ENCODE results near the gene CXCL13. TPM values are rescaled to one million over a fixed set of nuclear protein-coding genes. Genes with fewer than 3 reads are reported as not detected.
"Not testable (repeated sequence)": the region's sequence is repeated elsewhere in the genome, so short reads cannot be mapped to it uniquely, and the experiment has no call there.

Gene CXCL13
- total RNA-seq, 1 donor from 2014 or later, result not detected

DNA sequence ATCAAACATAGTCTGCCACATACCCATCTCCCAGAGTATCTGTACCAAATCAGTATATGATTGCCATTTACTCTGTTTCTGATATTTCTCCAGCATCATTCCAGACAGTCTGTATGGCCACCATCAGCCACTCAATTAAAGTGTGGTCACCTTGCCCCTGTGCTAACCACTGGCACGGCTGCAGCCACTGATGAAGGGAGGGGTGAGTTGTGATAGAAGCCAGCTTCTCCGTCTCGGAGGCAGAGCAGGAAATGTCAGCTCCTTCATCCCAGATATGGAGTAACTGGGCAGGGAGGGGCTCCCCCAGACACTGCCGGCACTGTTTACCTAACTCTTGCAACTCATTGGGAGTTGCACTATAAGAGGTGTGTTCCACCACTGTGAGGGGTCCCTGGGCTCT lies 30.3 kb downstream of the CXCL13 start:
- Mint-ChIP-seq H3K9me3 (ENCODE audit: unreplicated experiment) (no peaks in the 10 kb centered on the region), H3K4me1 (ENCODE audit: low read depth, unreplicated experiment) (no peaks in the 10 kb centered on the region), H3K36me3 (ENCODE audit: unreplicated experiment) (no peaks in the 10 kb centered on the region), H3K4me3 (ENCODE audit: unreplicated experiment) (no peak overlapping the region), H3K27me3 (ENCODE audit: unreplicated experiment) (no peaks in the 10 kb centered on the region), H3K27ac (ENCODE audit: unreplicated experiment) (no peak overlapping the region)
- TF ChIP-seq, protein P1, sequence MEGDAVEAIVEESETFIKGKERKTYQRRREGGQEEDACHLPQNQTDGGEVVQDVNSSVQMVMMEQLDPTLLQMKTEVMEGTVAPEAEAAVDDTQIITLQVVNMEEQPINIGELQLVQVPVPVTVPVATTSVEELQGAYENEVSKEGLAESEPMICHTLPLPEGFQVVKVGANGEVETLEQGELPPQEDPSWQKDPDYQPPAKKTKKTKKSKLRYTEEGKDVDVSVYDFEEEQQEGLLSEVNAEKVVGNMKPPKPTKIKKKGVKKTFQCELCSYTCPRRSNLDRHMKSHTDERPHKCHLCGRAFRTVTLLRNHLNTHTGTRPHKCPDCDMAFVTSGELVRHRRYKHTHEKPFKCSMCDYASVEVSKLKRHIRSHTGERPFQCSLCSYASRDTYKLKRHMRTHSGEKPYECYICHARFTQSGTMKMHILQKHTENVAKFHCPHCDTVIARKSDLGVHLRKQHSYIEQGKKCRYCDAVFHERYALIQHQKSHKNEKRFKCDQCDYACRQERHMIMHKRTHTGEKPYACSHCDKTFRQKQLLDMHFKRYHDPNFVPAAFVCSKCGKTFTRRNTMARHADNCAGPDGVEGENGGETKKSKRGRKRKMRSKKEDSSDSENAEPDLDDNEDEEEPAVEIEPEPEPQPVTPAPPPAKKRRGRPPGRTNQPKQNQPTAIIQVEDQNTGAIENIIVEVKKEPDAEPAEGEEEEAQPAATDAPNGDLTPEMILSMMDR (IDR thresholded peaks at IDR 0.05; ENCODE audit: partially characterized antibody, unreplicated experiment), result no peak
- DNase-seq, result no peak

DNA sequence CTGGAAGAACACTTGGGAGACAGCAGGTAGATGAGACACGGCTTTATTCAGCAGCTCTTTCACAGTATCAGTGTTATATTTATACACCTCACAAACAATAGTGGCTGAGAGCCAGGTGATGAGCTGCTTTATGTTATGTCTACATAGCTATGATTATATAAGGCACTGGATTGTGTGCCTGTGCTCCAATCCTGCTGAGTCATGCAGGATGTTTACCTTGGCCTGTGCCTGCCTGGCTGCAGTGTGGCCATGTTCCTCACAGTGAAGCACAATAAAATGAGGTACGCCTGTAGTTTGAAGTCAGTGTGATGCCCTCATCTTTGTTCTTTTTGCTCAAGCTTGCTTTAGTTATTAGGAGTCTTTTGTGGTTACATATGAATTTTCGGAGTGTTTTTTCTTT lies 31.3 kb downstream of the CXCL13 start:
- no peak overlapping the region for H3K4me3 Mint-ChIP-seq (ENCODE audit: unreplicated experiment)
- no peak overlapping the region for H3K27ac Mint-ChIP-seq (ENCODE audit: unreplicated experiment)
- no peaks in the 10 kb centered on the region for H3K36me3 Mint-ChIP-seq (ENCODE audit: unreplicated experiment)
- no peaks in the 10 kb centered on the region for H3K4me1 Mint-ChIP-seq (ENCODE audit: low read depth, unreplicated experiment)
- H3K27me3 Mint-ChIP-seq (ENCODE audit: unreplicated experiment), result no peaks in the 10 kb centered on the region
- TF ChIP-seq, protein P1 (IDR thresholded peaks at IDR 0.05; ENCODE audit: partially characterized antibody, unreplicated experiment), result no peak
- H3K9me3 Mint-ChIP-seq (ENCODE audit: unreplicated experiment), result no peaks in the 10 kb centered on the region
- no peak for DNase-seq

DNA sequence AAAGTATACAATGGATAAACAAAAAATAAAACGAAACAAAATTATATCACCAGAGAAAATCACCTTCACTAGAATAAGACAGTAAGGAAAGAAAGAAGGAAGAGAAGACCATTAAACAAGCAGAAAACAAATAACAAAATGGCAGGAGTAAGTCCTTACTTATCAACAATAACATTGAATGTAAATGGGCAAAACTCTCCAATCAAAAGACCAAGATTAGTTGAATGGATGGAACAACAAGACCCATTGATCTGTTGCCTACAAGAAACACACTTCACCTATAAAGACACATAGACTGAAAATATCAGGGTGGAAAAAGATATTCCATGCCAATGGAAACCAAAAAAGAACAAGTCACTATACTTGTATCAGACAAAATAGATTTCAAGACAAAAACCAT lies 38.4 kb downstream of the CXCL13 start:
- H3K4me1 Mint-ChIP-seq (ENCODE audit: low read depth, unreplicated experiment); DNase-seq; H3K27ac Mint-ChIP-seq (ENCODE audit: unreplicated experiment); H3K27me3 Mint-ChIP-seq (ENCODE audit: unreplicated experiment); H3K4me3 Mint-ChIP-seq (ENCODE audit: unreplicated experiment); H3K9me3 Mint-ChIP-seq (ENCODE audit: unreplicated experiment); H3K36me3 Mint-ChIP-seq (ENCODE audit: unreplicated experiment): not testable (repeated sequence)

DNA sequence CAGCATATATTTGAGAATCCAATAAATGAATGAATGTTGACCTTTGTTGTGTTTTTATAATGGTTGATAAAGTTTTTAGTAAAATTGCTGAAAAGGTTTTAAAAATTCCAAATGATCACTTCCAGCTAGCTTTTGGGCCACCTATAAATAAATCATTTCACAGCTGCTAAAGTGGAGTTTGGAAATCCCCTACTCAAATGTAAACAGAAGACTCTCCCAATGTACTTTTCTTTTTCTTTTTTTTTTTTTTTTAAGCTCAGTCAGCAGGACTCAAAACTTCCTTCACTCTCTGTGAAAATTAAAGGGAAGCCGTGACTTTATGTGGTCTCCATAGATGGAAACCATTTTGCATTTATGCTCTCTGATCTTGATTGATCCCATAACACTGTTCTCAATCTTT lies 45.2 kb downstream of the CXCL13 start:
- DNase-seq, result no peak
- peaks cover 9% of the 10 kb centered on the region for H3K36me3 Mint-ChIP-seq (ENCODE audit: unreplicated experiment)
- TF ChIP-seq, protein P1 (IDR thresholded peaks at IDR 0.05; ENCODE audit: partially characterized antibody, unreplicated experiment), result no peak
- H3K4me3 Mint-ChIP-seq (ENCODE audit: unreplicated experiment), result no peak overlapping the region
- H3K27me3 Mint-ChIP-seq (ENCODE audit: unreplicated experiment), result no peaks in the 10 kb centered on the region
- H3K9me3 Mint-ChIP-seq (ENCODE audit: unreplicated experiment), result peaks cover 2% of the 10 kb centered on the region
- no peaks in the 10 kb centered on the region for H3K4me1 Mint-ChIP-seq (ENCODE audit: low read depth, unreplicated experiment)
- H3K27ac Mint-ChIP-seq (ENCODE audit: unreplicated experiment), result no peak overlapping the region

DNA sequence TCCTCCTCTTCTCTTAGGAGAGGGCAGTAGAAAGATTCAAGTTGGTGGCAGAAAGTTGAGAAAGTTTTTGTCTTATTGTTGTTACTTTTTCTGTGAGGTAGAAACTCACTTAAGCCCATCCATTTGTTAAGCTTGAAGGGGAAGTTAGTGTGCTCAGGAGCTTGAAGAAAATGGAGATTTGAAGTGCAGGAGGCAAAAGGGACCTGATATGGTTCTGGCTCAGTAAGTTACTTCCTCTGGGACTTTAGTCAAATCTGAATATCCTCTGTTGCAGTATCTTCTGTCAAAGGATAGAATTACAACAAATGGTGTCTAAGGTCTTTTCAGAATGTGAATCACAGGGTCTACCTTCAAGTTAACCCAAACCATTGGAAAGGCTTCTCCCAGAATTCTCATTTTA lies 46.2 kb downstream of the CXCL13 start:
- Mint-ChIP-seq H3K4me3 (ENCODE audit: unreplicated experiment) (no peak overlapping the region), H3K4me1 (ENCODE audit: low read depth, unreplicated experiment) (no peaks in the 10 kb centered on the region), H3K36me3 (ENCODE audit: unreplicated experiment) (peaks cover 9% of the 10 kb centered on the region), H3K9me3 (ENCODE audit: unreplicated experiment) (no peaks in the 10 kb centered on the region), H3K27ac (ENCODE audit: unreplicated experiment) (no peak overlapping the region), H3K27me3 (ENCODE audit: unreplicated experiment) (no peaks in the 10 kb centered on the region)
- no peak for DNase-seq
- TF ChIP-seq, protein P1 (IDR thresholded peaks at IDR 0.05; ENCODE audit: partially characterized antibody, unreplicated experiment), result no peak
